Cardiac fibroblast (primary cell): ENCODE measurements around the gene BCL7C.

Experiments
- DNase-seq, 2 donors: peaks; one replicate each; pipeline versions ENCODE4 v3.0.0 to v3.0.0-alpha.2; 2010; ENCODE audit warnings: low read depth in 2 of 2
- H3K4me3 ChIP-seq, 2 donors: replicated peaks in 1 of 2; 1 replicate in 1 of 2; 2 replicates in 1 of 2; pipeline ENCODE4 v1.5.1; 2011; ENCODE audit warnings: low read depth in 2 of 2, low read length in 2 of 2, mild to moderate bottlenecking in 2 of 2, moderate library complexity in 1 of 2
- CTCF ChIP-seq: IDR thresholded peaks from one replicate; pipeline ENCODE4 v1.5.1; 2011; ENCODE audit warnings: low read depth, mild to moderate bottlenecking, low read length, inconsistent platforms

Gene BCL7C

GRCh38 chr16:30876867-30877266 lies 17.0 kb downstream of the BCL7C start:
- DNase-seq = no peak
- no peak for TF ChIP-seq CTCF
- H3K4me3 ChIP-seq = peak overlapping the region in 1 of 2 donors; percentile 1

GRCh38 chr16:30875871-30876801 lies 17.7 kb downstream of the BCL7C start:
- no peak for TF ChIP-seq CTCF
- H3K4me3 ChIP-seq = peak overlapping the region; percentile 86 to 97
- peak in 1 of 2 donors; percentile 17 for DNase-seq

GRCh38 chr16:30874821-30875717 lies 18.8 kb downstream of the BCL7C start:
- peak overlapping the region; percentile 86 to 97 for H3K4me3 ChIP-seq
- DNase-seq = peak; percentile 90 to 92
- no peak for TF ChIP-seq CTCF

GRCh38 chr16:30874244-30874820 lies 19.5 kb downstream of the BCL7C start:
- no peak for TF ChIP-seq CTCF
- peak overlapping the region; percentile 86 to 97 for H3K4me3 ChIP-seq
- DNase-seq = no peak

DNA sequence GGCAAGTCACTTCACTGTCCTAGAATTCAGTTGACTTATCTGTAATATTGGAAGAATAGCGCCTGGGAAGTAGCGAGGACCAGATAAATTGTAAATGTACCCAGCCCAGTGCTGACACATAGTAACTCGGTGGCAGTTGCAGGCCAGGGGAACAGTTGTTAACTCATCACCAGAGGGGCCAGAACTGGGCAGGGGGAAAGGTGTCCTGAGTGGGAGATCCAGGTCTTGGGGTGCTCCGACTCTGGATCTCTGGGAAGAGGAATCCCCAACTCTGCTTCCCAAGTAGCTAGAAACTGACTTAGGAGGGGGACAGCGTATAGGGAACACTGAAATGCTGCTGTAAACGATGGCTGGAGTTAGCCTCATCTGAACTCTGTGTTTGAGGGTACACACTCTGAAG lies 23.0 kb downstream of the BCL7C start:
- no peak overlapping the region for H3K4me3 ChIP-seq
- DNase-seq = no peak
- no peak for TF ChIP-seq CTCF

DNA sequence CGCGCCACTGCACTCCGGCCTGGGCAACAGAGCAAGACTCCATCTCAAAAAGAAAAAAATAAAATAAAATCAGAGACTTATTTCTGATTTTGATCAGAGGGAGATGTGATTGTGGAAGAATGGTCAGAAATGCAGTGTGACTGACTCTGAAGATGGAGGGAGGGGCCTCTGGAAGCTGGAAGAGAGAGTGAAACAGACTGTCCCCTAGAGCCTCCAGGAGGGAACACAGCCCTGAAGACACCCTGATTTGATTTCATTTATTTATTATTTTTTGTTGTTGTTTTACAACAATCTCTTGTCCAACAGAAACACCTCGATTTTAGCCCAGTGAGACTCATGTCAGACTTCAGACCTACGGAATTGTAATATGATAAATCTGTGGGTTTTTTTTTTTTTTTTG lies 26.1 kb downstream of the BCL7C start:
- peak; percentile 23 for TF ChIP-seq CTCF
- peak; percentile 20 to 27 for DNase-seq

More for the DNA sequence above, 26.1 kb downstream of the BCL7C start:
- H3K4me3 ChIP-seq = no peak overlapping the region
